PC-3 (cell line): Measurements from ENCODE around the gene CD22. TPM values are rescaled to one million over a fixed set of nuclear protein-coding genes. Genes with fewer than 3 reads are reported as not detected.

Experiments used
- ATAC-seq: fragments of 200-7000 bp; cut with Tn5 transposase; 2 replicates; pipeline ENCODE4 v1.9.1; 2020; ENCODE audit warnings: mild to moderate bottlenecking, moderate library complexity
- Bru-seq: library from RNA; stranded (reverse); fragments of 400-500 nt; gene quantifications from one replicate; lab custom pipeline; 2021; lab: Mats Ljungman, UMichigan
- BruChase-seq, 2 experiments: library from RNA; stranded (reverse); fragments of 400-500 nt; gene quantifications; one replicate each; lab custom pipeline; 2021; lab: Mats Ljungman, UMichigan
- BruUV-seq: library from RNA; stranded (reverse); fragments of 400-500 nt; replicated peaks from 2 replicates; lab custom pipeline; 2021; lab: Mats Ljungman, UMichigan
- CTCF ChIA-PET: fragments of 300-600 bp; sonication (Branson Sonifier 250); formaldehyde crosslinking; loops from one replicate; lab custom pipeline; 2022; ENCODE audit warnings: antibody characterized with exemption; lab: Charles Lee
- POLR2A ChIA-PET: fragments of 300-600 bp; sonication (Branson Sonifier 250); formaldehyde crosslinking; loops from one replicate; lab custom pipeline; 2022; ENCODE audit warnings: antibody characterized with exemption; ENCODE audit not compliant: unreplicated experiment; lab: Charles Lee
- DNase-seq: peaks from one replicate; pipeline ENCODE4 v3.0.0-alpha.2; 2015
- H2AFZ ChIP-seq: fragments of 300-600 bp; sonication (generic); 2 replicates; pipeline ENCODE4 v1.6.0; 2016; ENCODE audit warnings: antibody characterized with exemption, low read length
- H3F3A ChIP-seq: fragments of 300-600 bp; sonication (generic); one replicate; pipeline ENCODE4 v1.6.0; 2017; ENCODE audit warnings: antibody characterized with exemption, low read length, control low read depth, mild to moderate bottlenecking; ENCODE audit not compliant: unreplicated experiment
- H3K27ac ChIP-seq: fragments of 300-600 bp; sonication (generic); 2 replicates; pipeline ENCODE4 v1.5.1; 2016; ENCODE audit warnings: mild to moderate bottlenecking, low read length
- H3K27me3 ChIP-seq: fragments of 300-600 bp; sonication (generic); 2 replicates; pipeline ENCODE4 v1.6.1; 2016; ENCODE audit warnings: low read length, mixed read lengths
- H3K36me3 ChIP-seq: fragments of 300-600 bp; sonication (generic); 2 replicates; pipeline ENCODE4 v1.6.1; 2016; ENCODE audit warnings: low read depth, mixed run types, low read length, mixed read lengths
- H3K4me1 ChIP-seq: fragments of 300-600 bp; sonication (generic); 2 replicates; pipeline ENCODE4 v1.5.1; 2016; ENCODE audit warnings: low read length; ENCODE audit not compliant: insufficient read depth
- H3K4me2 ChIP-seq: fragments of 300-600 bp; sonication (generic); 2 replicates; pipeline ENCODE4 v1.6.0; 2016; ENCODE audit warnings: low read length
- H3K4me3 ChIP-seq: fragments of 300-600 bp; sonication (generic); 2 replicates; pipeline ENCODE4 v1.5.1; 2016; ENCODE audit warnings: mild to moderate bottlenecking, low read length, mixed read lengths
- H3K79me2 ChIP-seq: fragments of 300-600 bp; sonication (generic); 2 replicates; pipeline ENCODE4 v1.6.1; 2017; ENCODE audit warnings: low read length, mixed read lengths
- H3K9ac ChIP-seq: fragments of 300-600 bp; sonication (generic); 2 replicates; pipeline ENCODE4 v1.6.0; 2016; ENCODE audit warnings: mild to moderate bottlenecking, low read length
- H3K9me2 ChIP-seq: fragments of 300-600 bp; sonication (generic); replicated peaks from 2 replicates; pipeline ENCODE4 v1.6.1; 2016; ENCODE audit warnings: mixed run types, low read length, mixed read lengths
- H3K9me3 ChIP-seq: fragments of 300-600 bp; sonication (generic); 2 replicates; pipeline ENCODE4 v1.6.1; 2016; ENCODE audit warnings: low read length, mixed read lengths
- H4K20me1 ChIP-seq: fragments of 300-600 bp; sonication (generic); 2 replicates; pipeline ENCODE4 v1.6.1; 2016; ENCODE audit warnings: low read length, mixed read lengths
- EZH2 ChIP-seq: fragments of 300-600 bp; sonication (generic); IDR thresholded peaks from one replicate; pipeline ENCODE4 v1.6.1; 2017; ENCODE audit warnings: antibody characterized with exemption, mild to moderate bottlenecking, low read length; ENCODE audit not compliant: unreplicated experiment
- EZH2phosphoT487 ChIP-seq: fragments of 300-600 bp; sonication (generic); IDR thresholded peaks from 2 replicates; pipeline ENCODE4 v1.6.1; 2018; ENCODE audit warnings: mild to moderate bottlenecking, antibody characterized with exemption, low read length, borderline replicate concordance
- intact Hi-C: fragments of 100-400 bp; cut with micrococcal nuclease; formaldehyde crosslinking; loops from 2 replicates; pipeline ENCODE4 v1.9.0; 2023
- long read RNA-seq: library from polyadenylated mRNA; unstranded; transcript quantifications from one replicate; pipeline ENCODE4 v2.0.0, GENCODE V29; 2021; ENCODE audit not compliant: unreplicated experiment
- total RNA-seq: library from RNA; depleted of rRNA; stranded (reverse); fragments of >200 nt; gene quantifications from 2 replicates; pipeline ENCODE4 v1.2.3, GENCODE V29; 2014; rRNA removed
- TF ChIP-seq, protein P1 (sequence below): fragments of 300-600 bp; sonication (generic); conservative IDR thresholded peaks from 2 replicates; pipeline ENCODE4 v1.5.1; 2017; ENCODE audit warnings: antibody characterized with exemption, low read depth, mild to moderate bottlenecking, low read length

Gene CD22
- total RNA-seq (0.07 TPM in 1 of 2 replicates, not detected in the other), Bru-seq, nascent RNA (percentile 12 among the genes with signal in this experiment), BruChase-seq, experiment 1, labeled RNA remaining after a 6-hour chase (percentile 16 among the genes with signal in this experiment), BruChase-seq, experiment 2, labeled RNA remaining after a 2-hour chase (percentile 15 among the genes with signal in this experiment)
- long read RNA-seq: 0 reads

DNA sequence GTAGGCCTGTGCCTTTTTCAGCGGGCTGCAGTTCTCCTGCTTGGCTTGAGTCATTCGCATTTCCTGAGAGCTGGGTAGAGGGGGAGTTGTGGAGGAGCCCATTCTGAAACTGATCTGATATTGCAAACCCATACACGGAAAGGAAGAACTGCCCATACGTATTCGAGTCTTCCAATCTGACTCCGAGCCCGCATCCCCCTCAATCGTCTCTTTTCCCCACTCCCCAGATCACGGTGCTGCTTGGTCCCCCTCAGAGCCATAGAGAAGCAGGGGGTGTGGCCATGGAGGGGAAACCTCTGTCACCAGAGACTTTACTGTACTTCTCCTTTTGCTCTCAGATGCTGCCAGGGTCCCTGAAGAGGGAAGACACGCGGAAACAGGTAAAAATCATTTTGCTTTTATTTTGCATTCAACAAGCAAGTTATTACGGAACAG is at the start of gene CD22:
Gene CD22, plus strand, starts transcription at position 337 of the 435 bp plus-strand sequence. CDS start 2,854 bp downstream, outside the sequence.
- no peak for ATAC-seq
- no peaks in the 10 kb centered on the region for H3K27me3 ChIP-seq
- TF ChIP-seq EZH2: no peak
- TF ChIP-seq EZH2phosphoT487: no peak
- TF ChIP-seq, protein P1, sequence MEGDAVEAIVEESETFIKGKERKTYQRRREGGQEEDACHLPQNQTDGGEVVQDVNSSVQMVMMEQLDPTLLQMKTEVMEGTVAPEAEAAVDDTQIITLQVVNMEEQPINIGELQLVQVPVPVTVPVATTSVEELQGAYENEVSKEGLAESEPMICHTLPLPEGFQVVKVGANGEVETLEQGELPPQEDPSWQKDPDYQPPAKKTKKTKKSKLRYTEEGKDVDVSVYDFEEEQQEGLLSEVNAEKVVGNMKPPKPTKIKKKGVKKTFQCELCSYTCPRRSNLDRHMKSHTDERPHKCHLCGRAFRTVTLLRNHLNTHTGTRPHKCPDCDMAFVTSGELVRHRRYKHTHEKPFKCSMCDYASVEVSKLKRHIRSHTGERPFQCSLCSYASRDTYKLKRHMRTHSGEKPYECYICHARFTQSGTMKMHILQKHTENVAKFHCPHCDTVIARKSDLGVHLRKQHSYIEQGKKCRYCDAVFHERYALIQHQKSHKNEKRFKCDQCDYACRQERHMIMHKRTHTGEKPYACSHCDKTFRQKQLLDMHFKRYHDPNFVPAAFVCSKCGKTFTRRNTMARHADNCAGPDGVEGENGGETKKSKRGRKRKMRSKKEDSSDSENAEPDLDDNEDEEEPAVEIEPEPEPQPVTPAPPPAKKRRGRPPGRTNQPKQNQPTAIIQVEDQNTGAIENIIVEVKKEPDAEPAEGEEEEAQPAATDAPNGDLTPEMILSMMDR: no peak
- no peaks in the 10 kb centered on the region for H3K79me2 ChIP-seq
- ChIA-PET POLR2A (no interaction called here), CTCF (no interaction called here)
- H3K36me3 ChIP-seq: no peaks in the 10 kb centered on the region
- no peak within 1 kb of the TSS for H3K4me3 ChIP-seq
- no peaks in the 10 kb centered on the region for H3K9me3 ChIP-seq
- no peaks in the 10 kb centered on the region for H4K20me1 ChIP-seq
- no peak for DNase-seq
- H3K4me1 ChIP-seq: no peaks in the 10 kb centered on the region
- H3K9ac ChIP-seq: no peak within 1 kb of the TSS
- H3F3A ChIP-seq: no peaks in the 10 kb centered on the region
- intact Hi-C loops: no loop called here
- H2AFZ ChIP-seq: no peak within 1 kb of the TSS
- no peak within 1 kb of the TSS for H3K4me2 ChIP-seq
- no peaks in the 10 kb centered on the region for H3K9me2 ChIP-seq
- no TSS peak for BruUV-seq
- no peak within 1 kb of the TSS for H3K27ac ChIP-seq

DNA sequence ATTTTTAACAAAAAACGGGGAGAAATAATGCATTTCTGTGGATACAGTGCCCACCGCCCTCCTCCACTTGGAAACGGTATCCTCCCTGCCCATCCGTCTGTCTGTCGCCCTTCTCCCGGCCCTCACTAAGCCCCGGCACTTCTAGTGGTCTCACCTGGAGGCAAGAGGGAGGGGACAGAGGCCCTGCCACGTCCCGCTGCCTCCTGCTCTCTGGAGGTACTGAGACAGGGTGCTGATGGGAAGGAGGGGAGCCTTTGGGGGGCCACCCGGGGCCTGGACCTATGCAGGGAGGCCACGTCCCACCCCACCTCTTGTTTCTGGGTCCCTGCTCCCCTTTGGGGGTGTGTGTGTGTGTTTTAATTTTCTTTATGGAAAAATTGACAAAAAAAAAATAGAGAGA is 49.6 kb upstream of the CD22 start:
- no peak overlapping the region for H3K4me3 ChIP-seq
- ChIA-PET POLR2A (no interaction called here), CTCF (no interaction called here)
- no peaks in the 10 kb centered on the region; the same call in 1 of the 2 replicates for H3K36me3 ChIP-seq
- H3K9ac ChIP-seq: no peak overlapping the region
- ATAC-seq (no peak), DNase-seq (no peak)
- intact Hi-C loops: no loop called here
- TSS peak; percentile 49 for BruUV-seq
- no peak overlapping the region for H3K4me2 ChIP-seq
- H3K9me2 ChIP-seq: no peaks in the 10 kb centered on the region
- no peaks in the 10 kb centered on the region for H3K4me1 ChIP-seq
- no peaks in the 10 kb centered on the region for H3K27me3 ChIP-seq
- H3K79me2 ChIP-seq: no peaks in the 10 kb centered on the region
- TF ChIP-seq, protein P1: no peak
- no peak overlapping the region for H3K27ac ChIP-seq
- no peaks in the 10 kb centered on the region for H3K9me3 ChIP-seq
- no peaks in the 10 kb centered on the region for H4K20me1 ChIP-seq
- H3F3A ChIP-seq: no peaks in the 10 kb centered on the region
- no peak overlapping the region for H2AFZ ChIP-seq

DNA sequence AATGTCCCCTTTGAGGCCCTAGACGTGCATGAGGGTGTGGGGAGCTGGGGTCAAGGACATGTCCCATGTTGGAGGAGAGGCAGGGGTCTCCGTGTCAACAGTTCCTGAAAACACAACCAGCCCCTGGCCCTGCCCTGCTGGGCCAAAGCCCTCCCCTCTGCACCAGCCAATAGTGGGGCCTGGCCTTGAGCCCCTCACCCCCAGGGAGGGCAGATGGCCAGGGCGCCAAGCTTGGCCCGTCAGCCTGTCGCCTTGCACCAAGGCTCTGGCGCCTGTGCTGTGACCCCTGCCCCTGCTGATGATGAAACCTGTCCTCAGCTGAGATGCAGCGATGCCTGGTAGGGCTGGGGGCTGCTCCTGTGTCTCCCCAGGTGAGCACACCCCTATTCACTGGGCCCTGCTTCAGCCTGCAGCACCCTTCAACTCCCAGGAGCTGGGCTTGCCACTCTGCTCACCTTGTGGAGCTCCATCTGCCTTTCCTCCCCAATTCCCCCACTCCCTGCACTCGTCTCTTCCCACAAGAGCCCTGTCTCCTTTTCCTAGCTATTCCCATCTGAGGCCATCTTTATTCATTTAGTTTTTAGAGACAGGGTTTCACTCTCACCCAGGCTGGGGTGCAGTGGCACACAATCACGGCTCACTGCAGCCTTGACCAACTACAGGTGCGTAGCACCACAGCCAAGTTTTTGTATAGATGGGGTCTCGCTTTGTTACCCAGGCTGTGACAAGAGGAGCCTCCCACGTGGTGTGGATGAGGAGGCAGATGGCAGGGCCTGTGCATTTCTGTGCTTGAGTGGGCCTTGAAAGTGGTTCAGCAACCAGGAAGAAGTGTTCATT is 48.8 kb upstream of the CD22 start:
- ATAC-seq: no peak
- Histone ChIP-seq H3K4me3 (no peak overlapping the region), H3K27ac (no peak overlapping the region), H3K9ac (no peak overlapping the region), H2AFZ (no peak overlapping the region), H3K27me3 (no peaks in the 10 kb centered on the region), H3K4me2 (no peak overlapping the region), H3K9me2 (no peaks in the 10 kb centered on the region), H3K4me1 (no peaks in the 10 kb centered on the region), H3K9me3 (no peaks in the 10 kb centered on the region), H3K36me3 (no peaks in the 10 kb centered on the region; the same call in 1 of the 2 replicates), H3F3A (no peaks in the 10 kb centered on the region), H3K79me2 (no peaks in the 10 kb centered on the region), H4K20me1 (no peaks in the 10 kb centered on the region)
- POLR2A ChIA-PET: no interaction called here
- intact Hi-C loops: no loop called here
- BruUV-seq: no TSS peak
- TF ChIP-seq, protein P1: no peak
- TF ChIP-seq EZH2 (no peak), EZH2phosphoT487 (no peak)
- DNase-seq: no peak
- CTCF ChIA-PET: no interaction called here
